HG02642 (cell line): ENCODE results near the gene ASCC3.

Experiments
- ATAC-seq: cut with Tn5 transposase; IDR thresholded peaks from one replicate; pipeline ENCODE4 v1.9.1; 2021; ENCODE audit warnings: mild to moderate bottlenecking; ENCODE audit not compliant: unreplicated experiment, poor library complexity

The ASCC3 gene

DNA sequence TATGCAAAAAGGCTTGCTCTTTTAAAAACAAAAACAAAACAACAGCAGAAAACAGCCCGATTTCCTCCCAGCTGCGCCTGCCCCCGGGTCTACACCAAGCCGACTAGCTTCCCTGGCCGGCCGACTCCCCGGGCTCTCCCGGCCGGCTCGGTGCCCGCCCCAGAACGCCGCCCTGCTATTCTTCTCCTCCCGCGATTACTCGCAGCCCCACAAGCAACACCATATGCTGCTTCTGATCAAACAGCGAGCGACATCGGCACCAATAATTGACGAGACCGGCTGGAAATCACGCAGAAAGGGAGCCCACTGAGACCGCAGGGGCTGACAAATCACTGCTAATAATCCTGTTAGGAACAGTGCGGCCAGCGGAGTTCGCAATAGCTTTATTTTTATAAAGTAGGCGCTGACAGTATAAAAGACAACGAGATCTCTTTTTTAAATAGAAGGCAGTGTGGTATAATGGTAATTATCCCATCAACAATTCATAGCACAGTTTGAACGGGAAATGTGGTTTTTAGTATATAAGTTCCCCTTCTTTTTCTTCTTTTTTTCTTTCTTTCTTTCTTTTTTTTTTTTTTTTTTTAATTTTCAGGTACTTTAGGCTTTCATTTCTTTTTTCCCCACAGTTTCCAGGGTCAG lies 419.7 kb downstream of the ASCC3 start:
- no peak for ATAC-seq

DNA sequence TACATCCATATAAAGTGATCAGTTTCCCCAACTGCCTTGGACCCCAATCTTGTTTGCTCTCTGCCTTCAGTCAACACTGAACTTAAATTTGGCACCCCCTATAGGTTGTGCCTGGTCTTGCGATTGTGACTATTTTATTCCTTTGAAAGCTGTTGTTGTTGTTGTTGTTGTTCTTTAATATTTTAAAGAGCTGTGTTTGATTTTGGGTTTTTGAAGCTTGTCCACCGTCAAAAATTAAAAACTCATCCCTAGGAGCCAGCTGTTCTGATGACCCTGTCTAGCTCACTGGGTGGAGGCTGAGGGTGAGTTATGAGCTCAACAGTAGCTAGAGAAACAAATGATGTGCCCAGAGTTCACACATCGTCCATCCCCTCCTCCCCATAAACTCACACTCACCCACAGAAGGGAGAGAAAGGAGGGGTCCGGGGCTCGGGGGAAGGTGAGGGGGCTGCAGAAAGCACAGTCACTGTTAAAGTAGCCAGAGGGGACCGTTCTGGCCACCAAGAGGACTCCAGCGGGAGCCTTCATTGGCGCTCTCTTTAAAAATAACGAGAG lies 420.4 kb downstream of the ASCC3 start:
- no peak for ATAC-seq

DNA sequence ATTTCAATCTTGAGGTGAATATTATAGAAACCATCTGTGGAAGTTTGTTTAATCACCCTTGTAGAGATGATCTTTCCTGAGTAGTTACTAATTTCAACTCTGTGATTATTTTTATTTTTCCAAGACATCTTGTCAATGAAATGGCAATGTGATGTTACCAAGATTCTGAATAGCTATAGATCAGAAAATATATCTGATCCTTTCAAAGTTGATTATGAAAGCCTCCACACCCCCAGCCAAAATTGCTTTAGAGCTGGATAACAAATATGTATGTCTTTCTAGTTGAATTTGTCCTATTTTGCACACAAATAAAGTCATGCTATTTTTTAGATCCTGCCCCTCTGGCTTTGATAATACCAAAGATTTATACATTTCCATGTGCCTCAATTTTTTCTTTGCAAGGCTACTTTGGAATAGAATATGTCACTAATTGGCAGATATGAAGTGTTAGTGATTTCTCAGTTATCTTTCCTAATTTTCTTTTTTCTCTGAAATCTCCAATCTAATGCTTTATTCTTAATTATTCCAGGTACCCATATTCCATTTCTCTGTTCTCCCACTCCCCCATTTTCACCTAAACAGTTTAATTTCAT lies 421.4 kb downstream of the ASCC3 start:
- no peak for ATAC-seq

DNA sequence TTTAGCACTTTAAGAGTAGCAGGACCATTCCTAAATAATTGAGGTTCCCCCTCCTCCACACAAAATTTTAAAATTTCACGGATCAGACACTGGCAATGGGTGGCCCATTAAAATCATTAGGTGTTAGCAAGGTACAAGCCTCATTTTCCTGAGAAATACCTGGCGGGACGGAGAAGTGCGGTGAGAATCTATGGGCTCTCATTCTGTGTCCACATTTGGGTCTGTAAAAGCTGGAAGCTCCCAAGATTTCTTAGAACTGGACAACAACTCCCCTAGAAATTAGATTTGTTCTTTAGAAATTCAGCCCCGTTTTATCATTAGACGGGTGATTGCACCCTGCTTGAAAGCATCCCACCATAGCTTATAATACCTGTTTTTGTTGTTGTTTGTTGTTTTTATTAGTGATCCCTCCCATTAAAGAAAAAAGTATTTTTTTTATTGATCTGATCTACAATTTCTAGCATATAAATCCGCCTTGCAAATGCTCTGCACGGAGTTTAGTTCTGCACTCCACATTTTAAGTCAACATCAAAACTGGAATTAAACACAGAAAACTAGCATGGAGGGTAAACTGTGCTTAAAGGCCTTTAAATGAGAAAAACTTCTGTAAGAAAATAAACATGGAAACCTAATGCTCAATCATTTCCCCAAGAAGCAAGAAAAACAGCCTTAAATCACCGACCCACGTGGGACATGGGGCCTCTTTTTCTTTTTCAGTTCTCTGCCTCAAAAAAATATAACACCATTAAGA lies 422.1 kb downstream of the ASCC3 start:
- no peak for ATAC-seq
